Stimulated activated CD8-positive, alpha-beta memory T cell treated with anti-CD3 and anti-CD28 coated beads, Interleukin-15, amount 100 ng/mL, for 48 hours (primary cell): ENCODE measurements around the gene OR4B1.

Source experiments
- DNase-seq, 2 donors: peaks; one replicate each; pipeline ENCODE4 v3.0.0-alpha.2; 2020; ENCODE audit warnings: low read depth in 2 of 2

Gene OR4B1

DNA sequence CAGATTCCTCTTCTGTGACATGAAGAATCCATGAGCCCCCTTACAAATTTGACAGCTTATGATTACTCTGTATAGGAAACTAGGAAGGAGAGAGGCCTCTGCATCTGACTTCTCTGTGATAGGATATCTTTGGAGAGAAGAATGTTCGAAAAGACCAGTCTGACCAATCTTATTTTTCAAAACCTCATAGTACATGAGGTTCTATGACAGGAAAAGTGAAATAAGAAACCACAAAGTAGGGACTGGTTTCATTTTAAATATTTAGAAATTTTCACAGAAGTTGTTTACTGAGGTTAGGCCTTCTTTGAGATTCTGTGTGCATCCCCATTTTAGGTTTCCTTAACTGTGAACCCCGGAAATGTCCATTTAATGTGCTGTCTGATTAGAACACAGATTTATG is 45.0 kb downstream of the OR4B1 start:
- no peak for DNase-seq

DNA sequence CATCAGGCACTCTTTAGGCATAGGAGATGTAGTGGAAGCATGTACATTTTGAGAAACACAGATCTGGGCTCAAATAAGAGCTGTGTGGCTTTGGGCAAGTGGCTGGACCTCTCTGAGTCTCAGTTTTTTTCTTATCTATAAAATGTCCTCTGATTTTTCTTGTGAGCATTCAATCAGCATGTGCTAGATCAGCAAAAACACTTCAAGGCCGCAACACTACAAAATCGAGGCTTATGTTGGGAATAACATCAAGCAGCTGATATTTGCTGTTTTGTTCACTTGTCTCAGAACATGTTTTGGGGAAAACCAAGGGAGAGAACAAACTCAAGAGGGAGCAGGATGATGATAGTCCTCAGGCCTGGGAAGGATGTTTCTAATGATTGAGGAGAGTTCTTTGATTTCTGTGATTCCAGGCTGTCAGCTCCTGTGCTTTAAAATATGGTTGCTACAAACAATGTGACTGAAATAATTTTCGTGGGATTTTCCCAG is 46.9 kb downstream of the OR4B1 start, which contains the start of gene OR4X1:
Gene OR4X1 (plus strand): TSS at position 439 of the 489 bp plus-strand sequence. CDS start 0 bp downstream, at position 439.
- DNase-seq, result no peak
